Stimulated activated CD8-positive, alpha-beta memory T cell treated with anti-CD3 and anti-CD28 coated beads, Interleukin-12 subunit alpha, Interleukin-12 subunit beta, amount 100 ng/mL, for 24 hours (primary cell): ENCODE results near the gene IRF4.

Experiments
- DNase-seq: peaks from one replicate; pipeline ENCODE4 v3.0.0-alpha.2; 2020; ENCODE audit errors: extremely low read depth

The IRF4 gene

GRCh38 chr6:353642-354614, 37.6 kb upstream of the IRF4 start:
- DNase-seq: no peak

DNA sequence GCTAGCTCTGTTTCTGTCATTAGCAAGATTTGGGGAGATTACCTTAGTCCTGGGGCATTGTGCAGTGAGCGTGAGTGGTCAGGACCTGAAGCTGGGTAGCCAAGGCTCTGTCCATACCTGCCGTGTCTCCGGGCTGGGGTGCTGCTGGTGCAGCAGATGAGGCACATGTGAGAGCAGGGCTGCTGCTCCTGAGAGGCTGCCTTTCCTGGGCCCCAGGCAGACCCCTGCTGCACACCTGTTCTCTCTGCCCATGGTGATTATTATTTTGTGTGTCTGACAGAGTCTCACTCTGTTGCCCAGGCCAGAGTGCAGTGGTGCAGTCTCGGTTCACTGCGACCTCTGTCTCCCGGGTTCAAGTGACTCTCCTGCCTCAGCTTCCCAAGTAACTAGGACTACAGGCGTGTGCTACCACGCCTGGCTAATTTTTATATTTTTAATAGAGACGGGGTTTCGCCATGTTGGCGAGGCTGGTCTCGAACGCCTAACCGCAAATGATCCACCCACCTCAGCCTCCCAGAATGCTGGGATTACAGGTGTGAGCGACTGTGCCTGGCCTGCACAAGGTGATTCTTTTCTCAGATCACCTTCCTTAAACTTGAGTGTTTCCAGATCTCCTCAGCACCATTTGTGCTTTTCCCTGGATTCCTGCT, 36.8 kb upstream of the IRF4 start:
- DNase-seq: no peak

GRCh38 chr6:355373-356208, 36.0 kb upstream of the IRF4 start:
- no peak for DNase-seq

DNA sequence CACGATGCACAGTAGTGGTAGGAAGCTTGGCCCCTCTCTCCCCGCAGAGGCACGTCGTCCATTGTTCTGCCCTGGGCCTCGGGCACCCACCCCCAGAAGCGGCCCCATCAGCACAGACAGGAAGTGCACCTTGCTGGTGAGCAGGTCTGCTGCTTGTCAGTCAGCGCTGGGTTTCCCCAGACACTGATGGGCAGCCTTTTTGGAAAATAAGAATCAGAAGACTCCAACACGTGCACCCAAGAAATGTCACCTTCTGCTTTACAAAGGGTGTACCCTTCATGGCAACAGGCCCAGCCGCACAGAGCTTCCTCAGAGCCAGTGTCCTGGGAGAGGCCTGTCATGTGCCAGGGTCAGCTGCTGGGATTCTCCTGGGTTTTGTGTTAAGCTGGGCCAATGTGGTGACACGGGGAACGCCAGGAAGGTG, 34.7 kb upstream of the IRF4 start:
- no peak for DNase-seq

- no peak for DNase-seq
Observed at GRCh38 chr6:357261-357790, 34.2 kb upstream of the IRF4 start.

DNA sequence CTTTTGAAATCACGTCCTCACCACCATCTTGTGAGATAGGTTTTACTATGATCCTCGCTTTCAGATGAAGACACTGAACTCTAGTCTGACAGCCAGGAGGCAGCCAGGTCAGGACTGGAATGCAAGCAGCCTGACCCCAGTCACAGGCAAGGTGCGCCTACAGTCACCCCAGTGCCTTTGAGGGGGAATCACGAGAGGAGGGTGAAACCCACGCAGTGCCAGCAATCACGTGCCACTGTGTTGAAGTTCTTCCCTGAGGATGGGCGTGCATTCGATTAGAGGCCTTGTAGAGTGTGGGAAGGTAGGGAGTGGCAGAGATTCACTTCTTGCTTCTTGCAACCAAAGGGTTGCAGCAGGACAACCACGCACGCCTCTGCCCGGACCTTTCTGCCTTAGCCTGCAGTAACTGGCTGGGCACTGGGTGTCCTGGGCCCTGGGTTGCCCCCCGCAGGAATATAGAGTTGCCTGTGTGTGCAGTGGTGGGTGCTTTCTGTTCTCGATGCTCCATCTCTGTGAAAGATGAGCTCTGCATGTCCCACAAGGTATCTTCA, 33.7 kb upstream of the IRF4 start:
- DNase-seq: no peak

DNA sequence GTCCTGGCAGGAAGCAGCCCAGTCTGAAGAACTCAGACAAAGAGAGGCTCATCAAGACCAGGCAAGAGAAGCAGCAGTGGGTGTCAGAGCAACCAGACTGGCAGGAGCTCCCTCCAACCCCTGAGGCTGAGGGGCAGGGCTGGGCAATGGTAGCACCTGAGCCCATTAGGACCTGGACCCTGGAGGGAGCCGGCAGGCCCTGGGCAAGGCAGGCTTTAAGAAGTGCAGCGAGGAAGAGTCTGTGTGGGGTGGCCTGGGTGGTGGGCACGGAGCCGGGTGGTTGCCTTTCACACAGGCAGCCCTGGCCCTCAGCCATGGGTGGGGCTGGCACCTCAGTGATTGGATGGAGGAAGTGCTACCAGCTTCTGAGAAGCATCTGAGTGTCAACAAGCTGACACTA, 33.1 kb upstream of the IRF4 start:
- no peak for DNase-seq

DNA sequence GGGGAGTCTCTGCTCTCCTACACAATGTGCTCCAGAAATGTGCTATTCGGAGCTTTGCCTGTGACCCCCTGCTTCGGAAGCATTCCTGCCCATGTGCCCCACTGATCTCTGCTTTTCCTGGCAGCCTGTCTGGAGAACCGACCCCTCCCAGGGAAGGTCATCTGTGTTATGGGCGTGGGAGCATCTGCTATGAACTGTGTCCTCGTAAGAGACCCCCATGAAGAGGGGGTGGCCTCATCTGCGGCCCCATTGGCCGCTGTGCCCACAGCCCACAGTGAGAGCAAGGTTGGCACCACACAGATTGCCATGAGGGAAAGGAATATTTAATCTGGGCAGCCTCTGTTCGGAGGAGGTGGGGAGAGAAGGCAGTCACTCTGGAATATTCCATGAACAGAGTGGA, 32.7 kb upstream of the IRF4 start:
- DNase-seq: no peak

DNA sequence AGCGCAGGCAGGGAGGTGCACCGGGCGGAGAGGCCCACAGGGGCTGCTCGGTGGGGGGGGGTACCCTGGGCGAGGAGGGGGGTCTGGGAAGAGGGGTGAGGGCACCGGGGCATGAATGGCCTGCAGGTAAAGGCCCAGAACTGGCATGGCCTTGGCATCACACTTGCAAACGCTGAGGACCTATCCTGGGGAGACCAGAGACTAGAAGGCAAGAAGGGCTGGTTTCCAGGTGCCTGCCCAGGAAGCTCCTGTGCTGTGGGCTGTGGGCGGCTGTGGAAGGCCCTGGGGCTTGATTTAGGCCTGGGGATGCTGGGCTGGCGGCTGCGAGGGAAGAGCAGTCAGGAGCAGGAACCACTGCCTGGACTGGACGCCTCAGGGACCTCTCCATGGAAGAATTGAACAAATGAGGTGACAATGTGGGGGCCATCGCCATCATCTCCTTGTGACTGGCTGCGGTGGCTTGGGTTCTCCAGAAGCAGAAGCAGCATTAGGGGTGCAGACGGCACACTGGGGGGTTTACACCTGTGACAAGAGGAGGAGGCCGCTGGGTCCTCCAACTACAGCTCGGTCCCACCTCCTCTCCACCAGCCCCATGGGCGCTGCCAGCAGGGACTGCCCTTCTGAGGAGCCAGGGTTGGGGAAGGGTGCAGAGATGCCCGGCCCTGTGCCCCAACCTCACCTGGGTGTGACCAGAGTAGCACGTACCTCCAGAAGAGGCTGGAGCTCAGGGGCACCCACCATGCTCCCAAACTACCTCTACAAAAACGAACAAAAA, 32.1 kb upstream of the IRF4 start:
- no peak for DNase-seq

DNA sequence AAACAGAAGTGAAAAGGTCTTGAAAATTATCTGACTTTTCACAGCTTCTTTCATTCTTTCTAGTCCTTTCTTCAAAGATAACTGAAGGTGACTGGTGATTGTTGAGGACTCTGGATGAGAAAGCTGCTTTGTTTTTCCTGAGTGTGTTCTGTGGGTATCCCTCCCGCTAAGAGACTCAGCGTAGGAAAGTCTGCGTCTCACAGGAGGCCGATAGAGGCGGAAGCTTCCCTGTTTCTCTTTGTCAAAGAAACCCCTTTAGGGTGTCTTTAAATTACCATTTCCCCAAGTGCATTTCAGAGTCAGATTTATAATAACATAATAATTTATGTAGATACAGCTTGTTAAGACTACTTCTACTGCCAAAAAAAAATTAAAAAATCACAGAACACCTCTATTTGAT, 31.2 kb upstream of the IRF4 start:
- DNase-seq: no peak

DNA sequence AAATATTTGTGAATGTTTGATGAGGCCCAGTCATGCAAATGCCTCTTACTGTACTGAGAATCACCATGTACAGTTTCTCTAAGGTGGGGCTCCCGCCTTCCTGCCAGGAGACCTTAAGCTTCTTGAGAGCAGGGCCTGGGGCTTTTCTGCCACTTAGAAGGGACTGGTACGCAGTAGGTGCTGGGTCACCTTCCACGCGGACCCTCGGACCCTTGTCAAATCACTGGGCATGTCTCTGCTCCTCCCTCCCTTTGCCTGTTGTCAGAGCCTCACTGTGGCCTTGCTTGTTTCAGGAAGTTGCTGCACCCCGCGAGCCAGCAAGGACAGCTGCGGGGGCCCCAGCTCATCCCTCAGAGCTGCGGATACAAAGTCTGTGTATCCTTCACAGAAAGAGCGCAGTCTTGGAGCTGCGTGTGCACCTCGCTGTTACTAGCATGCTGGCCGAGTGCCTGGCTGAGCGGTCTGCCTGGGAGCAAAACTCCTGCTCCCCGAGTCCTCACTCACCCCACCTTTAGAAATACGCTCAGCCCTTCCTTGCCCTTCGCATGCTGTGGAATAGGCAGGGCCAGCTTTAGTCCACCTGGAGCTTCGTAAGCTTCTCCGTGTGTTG, 30.7 kb upstream of the IRF4 start:
- DNase-seq: no peak

DNA sequence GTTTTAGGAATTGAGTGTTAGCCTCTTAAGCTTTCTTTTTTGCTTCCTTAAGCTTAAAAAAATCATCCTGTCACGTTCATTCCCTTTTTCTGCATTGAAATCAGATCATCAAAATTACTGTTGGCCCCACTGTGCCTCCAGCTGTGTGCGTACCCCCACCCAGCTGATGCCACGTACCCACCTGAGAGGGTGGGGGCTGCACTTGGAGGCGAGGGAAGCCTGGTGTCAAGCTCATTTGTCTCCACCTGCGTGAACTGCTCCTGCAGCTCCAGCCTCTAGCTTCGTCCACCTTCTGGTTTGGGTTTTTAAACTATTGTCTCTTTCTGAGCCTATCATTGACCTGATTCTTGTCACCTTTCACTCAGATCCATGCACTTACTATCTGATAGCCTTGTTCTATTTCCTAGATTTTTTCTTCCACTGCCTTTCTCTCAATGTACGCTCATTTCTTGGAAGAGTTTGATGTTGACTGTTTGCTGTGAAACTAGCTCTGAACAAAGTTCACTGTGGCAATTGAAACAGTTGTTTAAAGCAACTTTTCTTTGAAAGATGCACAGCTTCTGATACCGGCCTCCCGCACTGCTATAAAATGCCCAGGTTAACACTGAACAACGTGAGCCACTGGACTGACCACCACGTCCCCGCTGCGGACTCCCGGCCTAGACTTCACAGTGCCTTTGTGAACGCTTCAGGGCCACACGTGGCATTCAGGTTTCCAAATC, 30.0 kb upstream of the IRF4 start:
- no peak for DNase-seq

- no peak for DNase-seq
Observed at GRCh38 chr6:362231-362923, 29.2 kb upstream of the IRF4 start.

DNA sequence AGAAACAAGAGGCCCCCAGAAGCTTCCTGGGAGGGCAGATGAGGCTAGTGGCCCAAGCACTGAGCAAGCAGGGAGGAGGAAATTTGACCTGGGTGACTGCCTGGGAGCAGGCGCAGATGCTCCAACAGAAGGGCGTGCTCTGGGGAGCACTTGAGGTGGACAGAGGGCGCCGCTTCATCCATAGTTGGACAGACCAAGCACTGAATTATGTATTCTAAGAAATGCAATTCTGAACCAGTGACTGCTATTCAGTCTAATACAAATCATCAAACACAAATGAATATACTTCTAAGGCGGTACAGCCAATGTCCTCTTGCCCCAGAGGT, 28.7 kb upstream of the IRF4 start:
- DNase-seq: no peak

GRCh38 chr6:363291-363690, 28.3 kb upstream of the IRF4 start:
- no peak for DNase-seq

DNA sequence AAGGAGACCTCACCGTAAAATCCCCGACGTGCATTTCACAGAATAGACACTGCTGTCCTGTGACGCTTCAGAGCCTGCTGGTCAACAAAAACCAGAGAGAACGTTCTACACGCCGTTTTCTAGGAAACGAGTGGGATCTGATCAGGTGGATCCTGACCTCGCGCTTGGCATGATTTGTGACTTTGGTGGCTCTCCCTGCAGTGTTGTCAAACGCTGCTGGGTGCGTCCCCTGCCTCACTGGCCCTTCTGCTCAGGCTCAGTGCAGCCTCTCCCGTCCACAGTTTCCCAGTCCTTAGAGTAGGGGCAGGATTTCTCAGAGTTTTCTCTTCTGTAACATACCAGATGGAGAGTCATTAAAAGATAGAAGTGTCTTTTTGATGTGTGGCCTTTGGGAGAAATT, 27.6 kb upstream of the IRF4 start:
- no peak for DNase-seq

- no peak for DNase-seq
Observed at GRCh38 chr6:364609-365540, 26.7 kb upstream of the IRF4 start.

DNA sequence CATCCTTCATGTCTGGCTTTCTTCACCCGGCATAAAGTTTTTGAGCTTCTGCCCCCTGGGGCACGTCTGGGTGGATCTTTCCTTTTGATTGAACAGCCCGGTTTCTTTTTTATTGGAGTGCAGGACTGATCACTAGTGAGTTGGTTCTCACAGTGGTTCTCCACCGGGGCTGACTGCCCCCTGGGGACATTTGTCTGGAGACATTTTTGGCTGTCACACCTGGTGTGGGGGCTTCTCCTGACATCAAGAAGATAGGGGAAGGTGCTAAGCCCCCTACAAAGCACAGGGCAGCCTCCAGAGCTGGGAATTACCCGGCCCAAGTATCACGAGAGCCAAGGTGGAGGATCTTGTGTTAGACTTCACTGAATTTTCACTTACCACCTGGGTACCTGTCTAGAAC, 25.7 kb upstream of the IRF4 start:
- no peak for DNase-seq
